ENCODE measurements around the gene VCL. TPM values are rescaled to one million over a fixed set of nuclear protein-coding genes. Genes with fewer than 3 reads are reported as not detected.

The VCL gene
- total and polyA plus RNA-seq, 2 of the 8 experiments (the other 6 are each of a cell fraction or from before 2014, with no cell fraction given), result 119 to 377 TPM

DNA sequence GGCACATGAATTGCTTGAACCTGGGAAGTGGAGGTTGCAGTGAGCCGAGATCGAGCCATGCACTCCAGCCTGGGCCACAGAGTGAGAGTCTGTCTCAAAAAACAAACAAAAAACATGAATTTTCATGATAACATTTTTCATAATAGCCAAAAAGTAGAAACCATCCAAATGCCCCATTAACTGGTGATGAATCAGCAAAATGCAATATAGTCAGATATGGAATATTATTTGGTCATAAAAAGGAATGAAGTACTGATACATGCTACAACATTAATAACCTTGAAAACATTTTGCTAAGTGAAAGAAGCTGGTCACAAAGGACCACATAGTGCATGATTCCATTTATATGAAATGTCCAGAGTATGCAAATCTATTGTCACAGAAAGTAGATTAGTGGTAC lies 24.5 kb upstream of the VCL start:
- Histone ChIP-seq H2AK5ac (ENCODE audit: low read depth, low read length) (no peak overlapping the region), H2BK15ac (ENCODE audit: low read length) (no peak overlapping the region), H3K27me3 (replicated peaks in 1 of 4; ENCODE audit: control insufficient read depth in 3 of 4, extremely low read depth in 1 of 4, insufficient read depth in 3 of 4, low read length in 3 of 4) (no peaks in the 10 kb centered on the region), H3K9ac (replicated peaks in 1 of 4; ENCODE audit: extremely low read depth in 1 of 4, low read depth in 3 of 4, low read length in 3 of 4) (no peak overlapping the region), H2AFZ (ENCODE audit: low read length) (no peak overlapping the region), H2BK12ac (ENCODE audit: low read depth, low read length) (no peak overlapping the region), H3K9me3 (ENCODE audit: insufficient read depth in 2 of 2, low read depth in 1 of 2, low read length in 1 of 2) (0 out of 4 replicates have a peak, but pooled peaks cover 0 to 2% of the 10 kb centered on the region in 2 experiments), H3K56ac (replicated peaks; ENCODE audit: insufficient read length, low read depth, low read length) (no peak overlapping the region), H3K4me3 (ENCODE audit: extremely low read depth in 1 of 4, insufficient read depth in 2 of 4, low read depth in 3 of 4, low read length in 4 of 4) (no peak overlapping the region), H3K14ac (ENCODE audit: insufficient read length) (no peak overlapping the region), H2BK5ac (ENCODE audit: low read depth, low read length) (no peak overlapping the region), H4K8ac (ENCODE audit: extremely low read depth, insufficient read depth, low read length) (no peak overlapping the region), H3K79me1 (ENCODE audit: low read depth, low read length) (no peaks in the 10 kb centered on the region), H3K23me2 (ENCODE audit: low read depth, low read length) (no peaks in the 10 kb centered on the region), H3K4me1 (replicated peaks in 1 of 4; ENCODE audit: control insufficient read depth in 3 of 4, insufficient read depth in 4 of 4, low read length in 3 of 4) (peaks cover 4 to 12% (median 7%) of the 10 kb centered on the region in 4 experiments; a peak in 5 of 7 replicates), H3K36me3 (ENCODE audit: control insufficient read depth in 2 of 4, insufficient read depth in 4 of 4, low read length in 3 of 4) (no peaks in the 10 kb centered on the region), H2BK20ac (ENCODE audit: low read length) (no peak overlapping the region), H3K4ac (replicated peaks; ENCODE audit: insufficient read length, low read depth, low read length) (no peak overlapping the region), H3K79me2 (ENCODE audit: control insufficient read depth in 1 of 2, insufficient read depth in 2 of 2, low read length in 2 of 2) (no peaks in the 10 kb centered on the region), H4K5ac (ENCODE audit: insufficient read length, low read depth, low read length) (no peak overlapping the region), H3K4me2 (ENCODE audit: insufficient read depth in 1 of 2, low read depth in 2 of 2, low read length in 2 of 2) (no peak overlapping the region), H3K18ac (ENCODE audit: extremely low read depth, low read length) (no peak overlapping the region), H4K20me1 (replicated peaks in 1 of 2; ENCODE audit: control insufficient read depth in 1 of 2, insufficient read depth in 2 of 2, low read length in 2 of 2) (no peaks in the 10 kb centered on the region), H3K27ac (ENCODE audit: low read depth, low read length) (no peak overlapping the region), H3K23ac (ENCODE audit: insufficient read length) (no peak overlapping the region), H4K91ac (replicated peaks; ENCODE audit: insufficient read length, low read length) (no peak overlapping the region), H2BK120ac (replicated peaks; ENCODE audit: low read depth, low read length) (no peak overlapping the region)
- no peak for FAIRE-seq
- CTCF ChIA-PET (ENCODE audit: partially characterized antibody), result interaction anchor here (0.7 to 1.7 kb wide), 2 partner anchors 33 to 87 kb away, joined by 3 to 4 read pairs; no protein-coding TSS in a partner anchor
- 97% methylated on average over 2 of the region's 2 CpGs; no CpG with 5 or more reads in 1 of the 2 experiments for WGBS, 2 experiments (ENCODE audit: extremely low coverage in 1 of 2, insufficient coverage in 1 of 2, insufficient read length in 1 of 2, insufficient replicate concordance in 2 of 2, low coverage in 1 of 2, low lambda C conversion rate in 2 of 2, missing lambda C conversion rate in 1 of 2)
- no peak for DNase-seq (ENCODE audit: low read depth in 1 of 2, low spot score in 2 of 2)
- TF ChIP-seq POU5F1 (IDR thresholded peaks at IDR 0.05; ENCODE audit: low read depth, low read length) (no peak), POLR2A (IDR thresholded peaks at IDR 0.05; ENCODE audit: control extremely low read depth in 1 of 2, low read depth in 2 of 2, low read length in 2 of 2) (no peak), HDAC2 (IDR thresholded peaks at IDR 0.05; ENCODE audit: borderline replicate concordance in 1 of 2, low read depth in 2 of 2, low read length in 2 of 2) (no peak), GABPA (IDR thresholded peaks at IDR 0.05; ENCODE audit: borderline replicate concordance, insufficient read depth, low read length) (no peak), RBBP5 (IDR thresholded peaks at IDR 0.05; ENCODE audit: borderline replicate concordance, low read depth, low read length) (no peak), FOSL1 (IDR thresholded peaks at IDR 0.05; ENCODE audit: insufficient read depth, low read depth, low read length) (no peak)
- TF ChIP-seq, protein P1, sequence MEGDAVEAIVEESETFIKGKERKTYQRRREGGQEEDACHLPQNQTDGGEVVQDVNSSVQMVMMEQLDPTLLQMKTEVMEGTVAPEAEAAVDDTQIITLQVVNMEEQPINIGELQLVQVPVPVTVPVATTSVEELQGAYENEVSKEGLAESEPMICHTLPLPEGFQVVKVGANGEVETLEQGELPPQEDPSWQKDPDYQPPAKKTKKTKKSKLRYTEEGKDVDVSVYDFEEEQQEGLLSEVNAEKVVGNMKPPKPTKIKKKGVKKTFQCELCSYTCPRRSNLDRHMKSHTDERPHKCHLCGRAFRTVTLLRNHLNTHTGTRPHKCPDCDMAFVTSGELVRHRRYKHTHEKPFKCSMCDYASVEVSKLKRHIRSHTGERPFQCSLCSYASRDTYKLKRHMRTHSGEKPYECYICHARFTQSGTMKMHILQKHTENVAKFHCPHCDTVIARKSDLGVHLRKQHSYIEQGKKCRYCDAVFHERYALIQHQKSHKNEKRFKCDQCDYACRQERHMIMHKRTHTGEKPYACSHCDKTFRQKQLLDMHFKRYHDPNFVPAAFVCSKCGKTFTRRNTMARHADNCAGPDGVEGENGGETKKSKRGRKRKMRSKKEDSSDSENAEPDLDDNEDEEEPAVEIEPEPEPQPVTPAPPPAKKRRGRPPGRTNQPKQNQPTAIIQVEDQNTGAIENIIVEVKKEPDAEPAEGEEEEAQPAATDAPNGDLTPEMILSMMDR (IDR thresholded peaks at IDR 0.05; ENCODE audit: control extremely low read depth in 1 of 3, insufficient read depth in 1 of 3, low read depth in 1 of 3, low read length in 3 of 3), result no peak
- POLR2A ChIA-PET (ENCODE audit: partially characterized antibody), result interaction anchor here (1.3 to 1.7 kb wide), 2 partner anchors 11 to 24 kb away, joined by 4 to 7 read pairs; partner anchors contain the start of gene VCL

All from H1 (cell line).